RWPE2 (cell line): Measurements from ENCODE around the gene KNOP1.
"Not testable (repeated sequence)": the region's sequence is repeated elsewhere in the genome, so short reads cannot be mapped to it uniquely, and the experiment has no call there.

ENCODE experiments used
- ATAC-seq: fragments of 200-7000 bp; cut with Tn5 transposase; 3 replicates; pipeline ENCODE4 v1.9.1; 2021; ENCODE audit warnings: low read depth
- DNase-seq: peaks from one replicate; pipeline ENCODE4 v3.0.0-alpha.2; 2020; ENCODE audit warnings: low spot score
- H3K27ac ChIP-seq: fragments of 450-650 bp; 2 replicates; pipeline ENCODE4 v1.5.1; 2017; ENCODE audit warnings: mild to moderate bottlenecking; ENCODE audit not compliant: poor library complexity, severe bottlenecking
- H3K27me3 ChIP-seq: fragments of 250-450 bp; sonication (Bioruptor Pico); 2 replicates; pipeline ENCODE4 v1.5.1; 2021; ENCODE audit warnings: mild to moderate bottlenecking, moderate library complexity; ENCODE audit not compliant: insufficient read depth, poor library complexity, severe bottlenecking
- H3K36me3 ChIP-seq: fragments of 250-450 bp; sonication (Bioruptor Pico); 2 replicates; pipeline ENCODE4 v1.5.1; 2020; ENCODE audit warnings: low read depth, mild to moderate bottlenecking, moderate library complexity
- H3K4me1 ChIP-seq: fragments of 250-450 bp; sonication (Bioruptor Pico); 2 replicates; pipeline ENCODE4 v1.5.1; 2021; ENCODE audit warnings: mild to moderate bottlenecking, moderate library complexity; ENCODE audit not compliant: insufficient read depth, poor library complexity, severe bottlenecking
- H3K4me3 ChIP-seq: fragments of 250-450 bp; sonication (Bioruptor Pico); 2 replicates; pipeline ENCODE4 v1.5.1; 2021; ENCODE audit warnings: mild to moderate bottlenecking, moderate library complexity; ENCODE audit not compliant: severe bottlenecking
- H3K9me3 ChIP-seq: fragments of 250-450 bp; sonication (Bioruptor Pico); 2 replicates; pipeline ENCODE4 v1.5.1; 2021; ENCODE audit warnings: mild to moderate bottlenecking, moderate library complexity; ENCODE audit not compliant: severe bottlenecking
- TF ChIP-seq, protein P1 (sequence below): fragments of 450-650 bp; IDR thresholded peaks from one replicate; pipeline ENCODE4 v1.5.1; 2017; ENCODE audit warnings: mild to moderate bottlenecking, moderate library complexity; ENCODE audit not compliant: poor library complexity, severe bottlenecking

The KNOP1 gene

DNA sequence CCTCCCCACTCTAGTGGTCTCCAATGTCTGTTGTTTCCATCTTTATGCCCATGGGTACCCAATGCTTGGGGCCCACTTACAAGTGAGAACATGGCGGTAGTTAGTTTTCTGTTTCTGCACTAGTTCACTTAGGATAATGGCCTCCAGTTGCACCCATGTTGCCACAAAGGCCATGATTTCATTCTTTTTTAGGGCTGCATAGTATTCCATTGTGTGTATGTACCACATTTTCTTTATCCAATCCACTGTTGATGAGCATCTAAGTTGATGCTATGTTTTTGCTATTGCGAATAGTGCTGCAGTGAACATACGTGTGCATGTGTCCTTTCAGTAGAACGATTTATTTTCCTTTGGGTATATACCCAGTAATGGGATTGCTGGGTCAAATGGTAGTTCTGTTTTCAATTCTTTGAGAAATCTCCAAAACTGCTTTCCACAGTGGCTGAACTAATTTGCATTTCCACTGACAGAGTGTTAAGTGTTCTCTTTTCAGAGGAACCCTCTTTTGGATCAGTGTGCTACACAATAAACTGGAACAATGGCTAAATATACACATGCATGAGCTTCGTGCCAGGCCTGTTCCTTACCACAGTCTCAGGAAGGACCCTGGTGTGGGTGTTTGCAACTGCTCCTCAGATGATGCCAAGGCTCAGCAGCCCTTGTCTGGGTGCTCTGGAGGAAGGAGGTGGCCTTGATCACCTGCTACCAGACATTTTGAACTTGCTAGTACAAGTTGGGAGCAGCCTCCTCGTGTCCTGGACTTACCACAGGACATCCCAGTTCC is 34.4 kb downstream of the KNOP1 start:
- peaks cover 9% of the 10 kb centered on the region; the same call in 1 of the 2 replicates for H3K36me3 ChIP-seq
- ATAC-seq, result no peak
- no peak overlapping the region for H3K4me3 ChIP-seq
- no peaks in the 10 kb centered on the region for H3K4me1 ChIP-seq
- H3K9me3 ChIP-seq, result no peaks in the 10 kb centered on the region
- no peak for DNase-seq
- H3K27ac ChIP-seq, result no peak overlapping the region
- H3K27me3 ChIP-seq, result no peaks in the 10 kb centered on the region
- TF ChIP-seq, protein P1, sequence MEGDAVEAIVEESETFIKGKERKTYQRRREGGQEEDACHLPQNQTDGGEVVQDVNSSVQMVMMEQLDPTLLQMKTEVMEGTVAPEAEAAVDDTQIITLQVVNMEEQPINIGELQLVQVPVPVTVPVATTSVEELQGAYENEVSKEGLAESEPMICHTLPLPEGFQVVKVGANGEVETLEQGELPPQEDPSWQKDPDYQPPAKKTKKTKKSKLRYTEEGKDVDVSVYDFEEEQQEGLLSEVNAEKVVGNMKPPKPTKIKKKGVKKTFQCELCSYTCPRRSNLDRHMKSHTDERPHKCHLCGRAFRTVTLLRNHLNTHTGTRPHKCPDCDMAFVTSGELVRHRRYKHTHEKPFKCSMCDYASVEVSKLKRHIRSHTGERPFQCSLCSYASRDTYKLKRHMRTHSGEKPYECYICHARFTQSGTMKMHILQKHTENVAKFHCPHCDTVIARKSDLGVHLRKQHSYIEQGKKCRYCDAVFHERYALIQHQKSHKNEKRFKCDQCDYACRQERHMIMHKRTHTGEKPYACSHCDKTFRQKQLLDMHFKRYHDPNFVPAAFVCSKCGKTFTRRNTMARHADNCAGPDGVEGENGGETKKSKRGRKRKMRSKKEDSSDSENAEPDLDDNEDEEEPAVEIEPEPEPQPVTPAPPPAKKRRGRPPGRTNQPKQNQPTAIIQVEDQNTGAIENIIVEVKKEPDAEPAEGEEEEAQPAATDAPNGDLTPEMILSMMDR, result no peak

DNA sequence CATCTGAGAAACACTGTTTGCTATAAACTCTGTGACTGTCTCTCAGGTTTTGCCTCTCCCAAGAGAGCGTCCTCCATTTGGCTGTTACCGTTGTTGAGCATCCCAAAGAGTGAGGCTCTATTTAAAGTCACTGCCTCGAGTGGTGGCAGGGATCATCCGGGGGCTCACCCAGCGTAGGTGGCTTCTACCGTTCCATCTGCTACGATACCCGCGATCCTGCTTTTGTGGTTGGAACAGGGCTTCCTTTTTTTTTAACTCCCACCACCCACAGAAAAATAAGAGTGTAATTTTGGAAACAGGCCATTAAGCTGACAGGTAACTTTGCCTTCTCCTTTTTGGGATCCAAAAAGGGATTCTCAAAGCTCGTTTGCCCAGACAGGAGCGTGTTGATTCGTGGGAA is 36.4 kb downstream of the KNOP1 start:
- TF ChIP-seq, protein P1, result no peak
- no peak overlapping the region for H3K27ac ChIP-seq
- H3K4me1 ChIP-seq, result no peaks in the 10 kb centered on the region
- H3K36me3 ChIP-seq, result peaks cover 9% of the 10 kb centered on the region; the same call in 1 of the 2 replicates
- ATAC-seq (no peak), DNase-seq (no peak)
- H3K27me3 ChIP-seq, result no peaks in the 10 kb centered on the region
- H3K4me3 ChIP-seq, result no peak overlapping the region
- no peaks in the 10 kb centered on the region for H3K9me3 ChIP-seq

DNA sequence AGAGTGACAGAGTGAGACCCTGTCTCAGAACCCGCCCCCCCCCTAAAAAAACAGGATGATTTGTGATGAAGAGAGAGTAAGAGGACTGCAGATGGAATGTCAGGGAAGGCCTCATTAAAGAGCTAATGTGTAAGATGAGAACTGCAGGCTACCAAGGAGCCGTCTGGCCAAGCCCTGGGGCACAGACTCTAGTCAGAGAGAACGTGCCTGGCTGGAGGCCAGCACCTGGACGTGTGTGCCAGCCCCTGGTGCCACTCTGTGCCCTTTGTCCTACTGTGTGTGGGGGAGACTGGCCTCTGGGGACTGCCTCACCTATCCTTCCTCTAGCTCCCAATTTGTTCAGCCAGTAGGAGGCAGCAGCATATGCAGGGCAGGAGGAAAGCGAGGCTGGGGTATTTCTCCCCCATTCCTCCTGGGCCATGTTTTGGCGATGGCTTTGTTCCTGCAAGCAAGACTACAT is 37.1 kb downstream of the KNOP1 start:
- peaks cover 9% of the 10 kb centered on the region; the same call in 1 of the 2 replicates for H3K36me3 ChIP-seq
- H3K27ac ChIP-seq, result no peak overlapping the region
- H3K27me3 ChIP-seq, result no peaks in the 10 kb centered on the region
- H3K9me3 ChIP-seq, result no peaks in the 10 kb centered on the region
- TF ChIP-seq, protein P1, result no peak
- ATAC-seq (no peak), DNase-seq (no peak)
- H3K4me3 ChIP-seq, result no peak overlapping the region
- no peaks in the 10 kb centered on the region for H3K4me1 ChIP-seq

DNA sequence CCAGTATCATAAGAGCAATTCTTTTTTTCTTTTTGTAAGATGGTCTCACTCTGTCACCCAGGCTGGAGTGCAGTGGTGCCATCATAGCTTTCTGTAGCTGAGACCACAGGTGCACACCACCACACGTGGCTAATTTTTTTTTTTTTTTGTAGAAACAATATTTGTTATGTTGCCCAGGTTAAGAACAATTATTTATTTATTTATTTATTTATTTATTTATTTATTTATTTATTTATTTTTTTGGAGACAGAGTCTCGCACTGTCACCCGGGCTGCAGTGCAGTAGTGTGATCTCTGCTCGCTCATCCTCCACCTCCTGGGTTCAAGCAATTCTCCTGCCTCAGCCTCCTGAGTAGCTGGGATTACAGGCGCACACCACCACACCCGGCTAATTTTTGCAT is 38.7 kb downstream of the KNOP1 start:
- not testable (repeated sequence) for H3K9me3 ChIP-seq, H3K27me3 ChIP-seq, H3K4me3 ChIP-seq, H3K4me1 ChIP-seq, H3K36me3 ChIP-seq, H3K27ac ChIP-seq, DNase-seq, ATAC-seq

DNA sequence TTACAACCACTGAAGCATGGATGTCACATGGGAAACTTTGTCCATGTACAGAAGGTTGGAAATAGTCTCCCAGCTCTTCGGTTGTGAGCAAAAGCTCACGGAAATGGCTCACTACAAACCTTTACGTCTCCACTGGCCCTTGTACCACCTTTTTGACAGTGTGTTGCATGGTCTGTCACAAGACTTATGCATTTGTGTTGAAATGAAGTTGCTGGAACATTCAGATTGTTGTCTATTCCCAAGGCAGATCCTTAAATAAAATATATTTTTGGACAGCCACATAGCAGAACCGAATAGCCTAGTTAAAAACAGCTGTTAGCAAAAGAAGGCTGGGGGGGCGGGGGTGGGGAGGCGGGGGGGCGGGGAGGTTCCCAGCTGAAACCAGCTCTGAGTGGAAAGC is 39.2 kb downstream of the KNOP1 start:
- no peak for ATAC-seq

More for the DNA sequence above, 39.2 kb downstream of the KNOP1 start:
- H3K27me3 ChIP-seq, result no peaks in the 10 kb centered on the region
- TF ChIP-seq, protein P1, result no peak
- no peak overlapping the region for H3K4me3 ChIP-seq
- H3K36me3 ChIP-seq, result peaks cover 7% of the 10 kb centered on the region; the same call in 1 of the 2 replicates
- DNase-seq, result no peak
- no peaks in the 10 kb centered on the region for H3K9me3 ChIP-seq
- no peaks in the 10 kb centered on the region for H3K4me1 ChIP-seq
- H3K27ac ChIP-seq, result no peak overlapping the region
